Stimulated activated CD4-positive, alpha-beta T cell treated with anti-CD3 and anti-CD28 coated beads, Interleukin-1b, Interleukin-23, amount 100 ng/mL, for 24 hours (primary cell): ENCODE results near the gene CPEB4.

Source experiments
- DNase-seq, 4 experiments: peaks; one replicate each; pipeline ENCODE4 v3.0.0-alpha.2; 2020; ENCODE audit warnings: low read depth in 4 of 4, low spot score in 1 of 4

Gene CPEB4

DNA sequence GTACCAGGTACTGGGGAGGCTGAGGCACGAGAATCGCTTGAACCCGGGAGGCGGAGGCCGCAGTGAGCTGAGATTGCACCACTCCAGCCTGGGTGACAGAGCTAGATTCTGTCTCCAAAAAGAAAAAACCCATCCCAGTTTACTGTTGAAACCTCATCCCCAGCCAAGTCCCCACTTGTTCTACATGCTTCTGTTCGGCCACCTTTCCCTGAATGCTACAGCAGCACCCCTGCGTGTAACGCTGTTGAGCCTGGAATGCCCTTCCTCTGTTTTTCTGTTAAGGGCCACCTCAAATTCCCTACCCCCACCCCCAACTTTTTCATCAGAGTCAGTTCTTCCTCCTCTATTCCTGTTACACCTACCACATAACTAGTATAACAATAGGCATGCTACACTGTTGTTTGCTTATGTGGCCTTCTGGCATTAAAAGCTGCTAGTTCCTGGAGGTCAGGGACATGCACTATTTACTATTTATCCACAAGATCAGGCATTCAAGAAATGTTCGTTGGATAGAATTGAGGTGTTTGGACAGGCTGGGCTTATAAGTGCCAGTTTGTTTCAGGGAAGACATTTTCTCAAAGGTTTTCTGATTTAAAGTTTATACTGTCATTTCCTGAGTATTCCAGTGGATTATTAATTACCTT is 53.7 kb downstream of the CPEB4 start:
- no peak for DNase-seq

DNA sequence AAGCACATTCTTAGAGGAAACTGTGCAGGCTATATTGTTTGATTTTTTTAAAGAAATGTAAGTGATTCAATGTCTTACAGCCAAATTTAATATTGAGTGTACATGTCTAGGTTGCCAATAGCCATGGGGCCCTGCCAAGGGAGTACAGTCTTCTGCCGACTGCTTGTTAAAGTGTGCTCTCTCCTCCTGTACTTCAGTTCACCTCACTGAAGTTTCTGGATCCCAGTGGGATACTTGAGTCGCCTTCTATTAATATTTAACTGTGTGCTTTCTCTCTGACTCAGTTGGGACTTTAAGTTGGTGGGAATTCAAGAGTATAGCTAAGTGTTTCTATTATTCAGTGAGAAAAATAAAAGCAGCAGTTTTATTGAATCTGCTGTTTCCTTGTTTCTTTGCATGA is 56.4 kb downstream of the CPEB4 start:
- no peak for DNase-seq

DNA sequence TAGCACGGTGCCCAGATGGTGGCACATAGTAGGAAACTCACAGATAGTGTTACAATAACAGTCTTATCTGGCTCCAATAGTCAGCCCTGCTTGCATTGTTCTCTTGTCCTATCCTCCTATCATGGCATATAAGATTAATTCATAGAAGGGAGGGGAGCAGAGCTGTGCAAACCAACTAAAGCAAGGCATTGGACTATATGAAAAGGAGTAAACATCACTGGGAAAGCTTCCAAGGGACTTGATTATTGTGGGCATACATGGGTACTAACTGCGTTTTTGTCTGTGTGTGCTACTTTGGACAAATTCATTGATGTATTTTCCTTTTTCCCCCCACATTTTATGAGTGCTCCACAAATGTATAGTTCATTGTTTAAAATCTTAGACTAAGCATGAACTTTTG is 57.0 kb downstream of the CPEB4 start:
- DNase-seq, result no peak

DNA sequence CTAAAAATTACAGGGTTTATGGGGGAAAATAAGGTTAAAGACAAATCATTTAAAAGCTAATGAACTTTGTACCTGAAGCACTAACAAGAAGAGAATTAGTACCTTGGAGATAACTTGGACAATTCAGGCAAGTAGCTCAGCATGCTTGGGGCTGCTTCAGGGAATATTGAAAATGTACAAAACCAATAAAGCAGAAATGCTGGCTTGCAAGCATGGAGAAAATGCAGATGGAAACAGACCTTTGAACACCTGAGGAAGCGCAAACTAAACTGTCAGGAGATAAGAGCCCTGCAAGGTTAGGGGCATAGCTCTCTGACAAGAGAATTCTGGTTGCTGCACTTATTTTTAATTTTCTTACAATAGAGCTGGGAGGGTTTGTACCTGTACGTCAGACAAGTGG is 58.2 kb downstream of the CPEB4 start:
- no peak for DNase-seq

DNA sequence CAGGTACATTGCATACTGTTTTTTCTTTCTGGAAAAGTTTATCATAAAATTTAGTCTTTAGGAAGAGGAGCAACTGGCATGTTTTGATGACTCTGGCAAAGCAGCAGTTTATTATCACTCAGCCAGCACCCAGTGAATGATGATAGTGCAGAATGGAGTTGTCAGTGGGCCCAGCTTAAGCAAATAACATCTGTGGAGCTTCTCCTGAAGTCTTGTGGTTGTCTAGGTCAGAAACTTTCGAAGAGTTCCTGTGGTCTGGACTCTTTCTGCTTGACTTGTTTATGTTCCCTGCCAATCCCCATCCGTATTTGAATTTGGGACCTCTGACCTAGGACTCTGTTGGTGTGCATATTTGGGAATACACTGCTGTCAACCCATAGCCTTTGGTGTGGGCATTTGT is 62.7 kb downstream of the CPEB4 start:
- no peak for DNase-seq

DNA sequence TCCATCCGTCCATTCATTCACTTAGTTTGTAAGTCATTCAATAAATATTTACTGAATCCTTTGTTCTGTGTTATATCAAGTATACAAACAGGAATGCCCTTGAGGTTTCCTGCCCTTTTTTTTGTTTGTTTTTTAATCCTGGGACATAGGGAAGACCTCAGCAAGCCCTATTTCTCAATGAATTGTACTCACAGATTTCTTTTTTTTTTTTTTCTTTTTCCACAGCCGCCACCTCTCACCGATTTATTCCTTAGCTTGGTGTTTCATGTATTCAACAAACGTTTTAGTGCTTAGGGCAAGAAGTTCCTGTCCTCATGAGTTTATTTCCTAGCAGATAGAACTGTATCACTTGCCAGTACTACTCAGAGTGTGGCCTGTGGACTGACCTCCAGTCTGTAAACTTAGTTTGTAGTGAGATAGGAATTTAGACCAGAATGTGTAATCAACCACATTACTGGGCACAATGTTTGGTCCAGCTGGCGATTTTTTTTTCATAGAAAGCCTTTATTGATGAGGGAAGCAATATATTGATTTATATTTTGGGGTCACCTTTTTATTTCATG is 65.5 kb downstream of the CPEB4 start:
- no peak for DNase-seq

DNA sequence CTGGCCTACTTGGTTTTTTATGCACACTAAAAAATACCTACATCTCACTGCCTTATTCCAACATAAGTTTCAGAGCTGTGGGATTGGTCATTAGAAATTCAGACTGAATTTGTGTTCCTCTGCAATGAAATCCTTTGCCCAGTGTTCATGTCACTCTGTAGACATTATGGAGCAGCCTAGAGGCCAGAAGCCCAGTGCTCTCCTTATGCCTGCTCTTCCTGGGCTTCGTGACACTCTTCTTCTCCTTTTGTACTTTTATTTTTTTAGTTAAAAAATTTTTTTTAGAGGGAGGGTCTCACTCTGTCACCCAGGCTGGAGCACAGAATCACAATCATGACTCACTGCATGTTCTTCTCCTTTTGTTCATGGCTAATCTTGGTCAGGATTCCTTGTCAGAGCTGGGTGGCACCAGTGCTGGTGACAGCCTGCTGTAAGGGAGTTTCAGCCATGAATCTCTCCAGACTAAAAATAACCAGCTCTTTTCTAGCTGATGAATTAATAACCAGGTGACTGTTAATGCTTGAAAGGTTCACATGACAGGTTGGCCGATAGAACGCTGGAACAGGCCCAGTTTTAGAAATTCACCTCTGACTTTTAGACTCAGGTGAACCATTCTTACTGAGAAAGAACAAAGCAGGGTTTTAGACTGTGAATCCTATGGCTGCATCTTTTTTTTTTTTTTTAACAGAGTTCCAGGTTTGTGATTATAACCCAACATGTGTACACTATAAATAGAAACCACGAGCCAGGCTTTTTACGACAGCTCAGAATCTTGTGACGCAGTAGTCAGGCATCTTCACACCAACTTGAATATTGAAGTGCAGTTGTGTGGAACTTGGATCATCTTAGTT is 66.7 kb downstream of the CPEB4 start:
- no peak for DNase-seq

DNA sequence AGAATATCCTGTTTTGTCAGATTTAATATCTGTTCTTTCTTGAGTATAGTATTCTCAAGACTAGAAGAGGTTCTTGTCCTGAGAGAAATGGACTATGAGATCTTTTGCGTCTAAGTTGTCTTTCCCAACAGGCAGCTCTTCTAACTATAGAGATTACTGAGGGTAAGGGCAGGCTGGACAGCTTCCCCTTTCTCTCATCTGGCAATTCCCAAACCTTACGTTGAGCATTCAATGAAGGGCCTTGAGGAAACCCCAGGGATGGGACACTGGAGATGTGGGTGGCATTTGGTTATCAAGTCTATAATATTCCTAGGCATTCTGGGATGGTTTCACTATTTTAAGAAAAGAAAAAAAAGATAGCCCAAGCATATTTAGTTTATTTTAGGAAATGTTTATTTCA is 72.8 kb downstream of the CPEB4 start:
- no peak for DNase-seq

DNA sequence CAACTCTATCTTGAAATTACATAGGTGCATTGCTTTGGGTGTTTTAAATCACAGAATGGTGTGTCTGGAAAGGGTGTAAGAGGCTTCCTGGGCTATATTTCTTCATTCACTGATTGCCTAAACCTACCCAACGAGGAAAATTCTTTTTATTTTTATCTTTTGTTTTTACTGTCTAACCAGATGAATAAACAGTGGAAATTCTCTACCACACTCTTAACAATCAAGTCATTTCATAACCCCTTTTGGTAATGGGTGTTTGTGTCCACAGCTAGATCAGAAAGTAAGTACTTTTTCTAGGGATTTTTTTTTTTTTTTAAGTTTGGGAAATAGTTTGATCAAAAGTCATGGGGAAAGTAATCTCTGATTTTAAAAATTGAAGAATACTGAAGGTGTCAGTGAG is 73.3 kb downstream of the CPEB4 start:
- no peak for DNase-seq

DNA sequence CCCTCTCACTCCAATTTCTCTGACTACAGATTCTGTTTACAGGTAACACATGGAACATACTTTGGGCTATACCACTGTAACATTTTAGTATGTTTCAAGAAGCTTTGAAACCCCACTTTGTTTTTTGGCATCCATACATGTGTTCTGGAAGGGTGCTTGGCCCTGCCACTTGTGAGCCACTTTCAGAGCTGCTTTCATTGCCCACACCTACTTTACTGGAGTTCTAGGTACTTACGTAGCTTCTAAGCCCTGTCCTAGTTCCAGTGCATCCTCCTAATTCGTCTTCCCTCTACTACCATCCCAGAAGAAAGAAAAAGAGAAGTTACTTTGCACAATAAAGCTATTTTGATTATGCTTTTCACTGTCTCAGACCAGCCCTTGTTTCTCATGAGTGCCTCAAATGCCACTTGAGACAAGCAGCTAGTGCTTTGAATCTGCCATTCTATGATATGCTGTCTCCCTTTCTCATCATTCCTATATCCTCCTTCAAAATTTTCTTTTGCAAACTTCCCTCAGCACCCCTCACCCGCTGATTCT is 74.4 kb downstream of the CPEB4 start:
- no peak for DNase-seq

DNA sequence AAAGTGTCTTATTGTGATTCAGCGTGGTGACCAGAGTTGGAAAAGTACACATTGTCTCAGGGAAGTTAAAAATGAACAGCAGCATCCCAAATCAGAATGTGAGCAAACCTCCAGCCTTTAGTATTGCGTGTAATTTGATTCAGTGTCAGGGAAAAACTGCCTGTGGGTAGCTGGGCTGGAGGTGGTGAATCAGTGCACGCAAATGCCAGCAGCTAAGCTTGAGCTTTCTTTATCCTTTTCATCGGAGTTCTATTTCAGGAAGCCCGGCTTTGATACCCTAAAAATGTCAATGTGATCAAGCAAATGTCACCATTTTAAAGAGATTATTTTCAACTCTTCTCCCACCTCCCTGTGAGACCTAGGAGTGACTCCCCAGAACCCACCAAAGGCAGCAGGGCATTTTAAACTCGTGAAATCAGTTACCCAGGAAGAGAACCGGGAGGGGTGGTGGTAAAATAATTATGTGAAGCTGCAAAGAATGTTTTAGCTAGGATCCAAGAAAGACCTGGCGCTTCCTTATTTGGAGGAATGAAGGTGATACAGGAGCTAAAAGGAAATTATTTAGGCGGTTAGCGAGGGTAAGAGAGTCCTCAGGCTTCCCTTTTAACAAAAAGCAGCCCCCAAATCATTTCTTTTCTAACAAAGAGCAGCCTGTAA is 75.2 kb downstream of the CPEB4 start:
- no peak for DNase-seq

DNA sequence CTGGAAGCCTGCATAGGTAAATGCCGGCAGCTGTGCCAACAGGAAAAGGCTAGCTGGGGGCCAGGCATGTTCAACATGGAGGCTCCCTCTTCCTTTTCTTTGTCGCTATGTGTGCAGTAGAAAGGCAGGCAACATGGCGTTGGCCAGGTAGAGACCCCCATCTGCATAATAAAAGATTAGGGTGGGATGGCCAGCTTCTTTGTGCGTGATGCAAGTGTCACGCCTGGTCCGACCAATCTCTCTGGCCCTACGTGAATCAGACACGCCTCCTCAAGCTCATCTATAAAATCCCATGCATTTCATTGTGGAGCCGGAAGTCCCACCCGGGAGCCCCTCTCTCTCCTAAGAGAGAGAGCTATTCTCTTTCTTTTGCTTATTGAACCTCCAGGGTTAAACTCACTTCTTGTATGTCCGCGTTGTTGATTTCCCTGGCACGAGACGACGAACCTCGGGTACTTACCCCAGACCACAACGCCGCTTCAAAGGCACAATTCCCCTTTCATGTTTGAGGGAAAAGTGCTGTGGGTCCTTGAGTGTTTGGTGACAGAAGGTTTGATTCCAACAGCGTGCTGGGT is 75.8 kb downstream of the CPEB4 start:
- DNase-seq, result no peak

DNA sequence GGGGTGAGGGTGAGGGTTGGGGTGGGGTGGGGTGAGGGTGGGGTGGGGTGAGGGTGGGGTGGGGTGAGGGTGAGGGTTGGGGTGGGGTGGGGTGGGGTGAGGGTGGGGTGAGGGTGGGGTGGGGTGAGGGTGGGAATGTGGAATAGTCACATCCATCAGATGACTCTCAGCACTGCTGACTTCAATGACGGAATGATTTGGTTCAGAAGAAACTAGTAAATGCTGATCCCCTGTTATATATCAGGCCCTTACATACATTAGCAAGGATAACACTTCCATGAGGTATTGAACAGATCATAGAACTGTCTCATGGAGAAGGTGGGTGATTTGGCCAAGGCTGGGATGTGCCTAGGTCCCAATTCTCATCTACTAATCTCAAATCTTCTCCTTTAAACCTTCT is 76.4 kb downstream of the CPEB4 start:
- no peak for DNase-seq

DNA sequence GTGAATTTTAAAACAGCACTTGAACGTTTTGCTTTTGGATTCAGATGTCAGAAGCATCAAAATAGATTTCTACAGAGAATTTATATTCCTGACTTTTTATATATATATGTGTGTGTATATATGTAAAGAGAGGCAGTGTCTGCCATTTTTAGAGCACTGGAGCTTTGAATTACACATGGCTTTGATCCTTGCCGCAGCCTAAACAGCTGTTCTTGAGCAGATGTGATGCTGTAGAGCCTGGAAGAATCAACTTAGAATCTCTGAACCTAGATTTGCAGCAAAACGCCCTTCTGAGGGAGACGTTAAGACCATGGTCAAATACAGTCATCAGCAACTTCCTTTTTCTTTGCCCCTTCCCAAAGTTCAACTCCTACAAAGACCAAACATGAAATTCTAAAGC is 79.1 kb downstream of the CPEB4 start:
- DNase-seq, result no peak

DNA sequence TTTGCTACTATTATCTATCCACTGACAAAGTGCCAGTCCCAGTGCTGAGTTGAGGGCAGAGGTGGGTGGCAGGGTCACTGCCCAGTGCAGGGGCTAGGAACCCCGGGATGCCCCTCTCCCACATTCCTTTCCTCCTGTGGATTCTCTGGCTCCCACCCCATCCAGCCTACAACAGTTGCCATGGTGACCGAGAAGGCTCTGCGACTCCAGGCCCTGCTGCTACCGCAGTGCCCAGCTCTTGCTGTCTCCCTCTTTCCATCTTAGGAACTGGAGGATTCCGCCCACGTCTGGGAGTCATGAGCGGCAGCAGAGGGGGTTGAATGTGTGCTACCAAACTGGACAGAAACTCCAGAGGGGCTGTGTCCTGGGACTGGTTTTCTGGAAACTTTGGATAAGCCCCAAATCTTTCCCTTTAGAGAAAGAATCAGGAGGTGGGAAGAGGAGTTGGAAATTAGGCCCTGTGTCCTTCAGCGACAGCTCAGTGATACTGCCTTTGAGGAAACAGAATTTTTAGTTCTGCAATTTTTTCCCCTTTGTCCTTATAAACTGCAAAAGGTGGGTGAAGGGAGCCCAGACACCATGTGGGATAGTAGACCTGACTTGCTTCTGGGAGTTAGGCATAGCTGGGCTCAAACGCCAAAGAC is 80.1 kb downstream of the CPEB4 start:
- DNase-seq, result no peak

DNA sequence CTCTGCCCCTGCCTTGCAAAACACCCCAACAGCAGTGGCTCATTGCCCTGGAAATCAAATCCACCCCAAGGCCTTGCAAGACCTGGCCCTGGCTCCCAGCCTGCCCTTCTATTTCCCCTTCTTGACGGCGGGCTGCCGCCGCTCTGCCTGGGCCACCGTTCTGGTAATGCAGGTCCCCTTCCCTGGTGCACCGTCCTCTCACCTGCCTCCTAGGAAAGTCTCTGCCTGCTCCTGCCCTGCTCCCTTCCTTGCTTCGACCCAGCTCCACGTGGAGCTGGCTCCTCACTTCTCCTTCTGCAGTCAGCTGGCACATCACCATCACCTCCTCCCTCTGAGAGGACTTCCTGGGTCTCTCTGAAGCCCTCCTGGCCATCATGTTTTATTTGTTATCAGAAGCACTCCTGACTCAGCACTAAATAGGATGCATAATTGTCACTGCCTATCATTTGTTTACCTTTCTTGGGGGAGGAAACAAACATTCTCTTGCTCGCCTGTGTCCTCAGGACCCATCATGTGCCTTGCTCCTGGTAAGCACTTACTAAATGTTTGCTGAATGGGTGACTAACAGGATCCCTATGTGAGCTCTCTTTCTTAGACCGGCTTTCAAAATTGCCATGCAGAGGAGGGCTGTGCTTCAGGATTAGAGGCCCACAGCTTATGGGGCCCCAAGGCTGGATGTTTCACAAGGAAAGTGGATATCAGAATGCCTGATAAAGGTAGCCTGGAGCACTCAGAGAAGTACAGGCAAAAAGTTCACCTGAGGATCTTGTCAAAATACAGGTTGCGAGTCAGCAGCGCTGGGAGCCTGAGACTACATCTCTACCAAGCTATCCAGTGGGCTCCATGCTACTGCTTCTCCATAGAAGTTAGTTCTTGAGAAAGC is 81.3 kb downstream of the CPEB4 start:
- DNase-seq, result no peak

DNA sequence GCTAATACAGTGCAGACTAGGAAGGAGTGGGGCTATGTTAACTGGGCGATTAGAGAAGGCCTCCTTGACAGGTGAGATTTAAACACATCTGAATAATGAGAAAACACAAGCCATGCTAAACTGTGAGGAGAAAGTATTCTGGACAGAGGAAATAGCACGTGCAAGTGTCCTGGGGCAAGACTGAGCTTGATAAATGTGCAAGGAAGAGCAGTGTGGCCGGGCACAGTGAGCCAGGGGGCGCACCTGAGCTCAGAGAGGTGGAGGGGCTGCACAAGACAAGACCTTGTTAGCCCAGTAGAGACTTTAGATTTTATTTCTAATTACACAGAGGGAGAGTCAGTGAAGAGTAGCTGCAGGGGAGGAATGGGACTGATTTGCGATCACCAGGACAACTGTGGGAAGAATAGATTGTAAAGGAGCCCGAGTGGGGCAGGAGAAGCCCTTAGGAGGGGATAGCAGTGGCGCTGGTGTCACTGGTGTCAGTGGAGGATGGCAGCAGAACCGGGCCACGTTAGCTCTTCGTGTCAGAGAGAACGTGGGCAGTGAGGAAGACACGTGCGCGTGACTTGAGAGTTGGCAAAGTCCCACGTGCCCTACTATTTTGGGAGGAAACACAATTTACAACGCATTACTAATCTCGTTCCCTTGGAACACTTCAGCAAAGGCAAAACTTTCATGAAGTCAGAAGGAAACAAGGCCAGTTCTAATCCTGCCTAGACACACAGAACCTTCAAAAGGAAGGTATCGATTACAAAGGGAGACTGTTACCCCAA is 82.9 kb downstream of the CPEB4 start:
- no peak for DNase-seq

DNA sequence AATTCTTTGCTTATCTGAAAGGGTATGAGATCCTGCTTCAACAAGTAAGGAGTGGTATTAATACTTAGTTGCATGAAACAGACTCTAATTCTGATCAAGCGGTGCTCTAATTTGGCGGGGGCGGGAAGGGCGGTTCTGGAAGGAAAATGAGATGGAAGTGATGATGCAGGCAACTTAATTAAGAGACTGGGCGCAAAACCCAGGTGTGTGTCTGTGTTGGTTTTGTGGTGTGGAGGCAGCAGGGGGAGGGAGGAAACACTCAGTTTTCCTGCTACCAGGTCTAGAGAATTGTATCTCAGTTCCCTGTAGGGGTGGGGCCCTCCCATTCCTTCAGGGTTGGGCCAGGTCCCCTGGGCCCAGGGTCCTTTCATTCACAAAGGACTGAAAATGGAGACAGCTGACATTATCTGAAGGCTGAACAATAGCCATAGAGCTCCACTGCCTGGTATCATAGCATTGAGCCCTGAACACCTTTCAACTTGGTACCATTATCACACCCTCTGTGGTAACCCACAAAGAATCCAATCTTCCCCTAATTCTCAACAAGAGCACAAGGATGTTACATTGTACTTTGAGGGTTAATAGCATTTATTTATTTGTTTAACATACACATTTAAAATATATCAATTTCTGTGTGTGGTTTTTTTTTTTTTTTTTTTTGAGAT is 83.7 kb downstream of the CPEB4 start:
- no peak for DNase-seq

DNA sequence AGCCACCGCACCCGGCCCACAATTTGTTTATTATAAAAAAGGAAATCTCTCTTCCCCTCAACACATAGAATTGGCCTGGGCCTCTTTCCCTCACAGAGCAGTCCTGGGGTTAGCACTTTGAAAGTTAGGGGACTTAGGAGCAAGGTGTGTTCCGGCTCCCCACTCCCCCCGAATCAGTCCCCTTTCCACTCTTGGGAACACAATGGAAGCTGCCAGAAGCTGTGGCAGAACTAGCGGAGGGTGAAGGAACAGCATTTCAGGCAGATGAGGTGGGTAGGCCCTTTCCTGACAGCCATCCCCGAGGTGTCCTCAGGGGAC is 84.4 kb downstream of the CPEB4 start:
- no peak for DNase-seq
